SK-N-SH (cell line): ENCODE results near the gene CA4. TPM values are rescaled to one million over a fixed set of nuclear protein-coding genes. Genes with fewer than 3 reads are reported as not detected.
A peak's percentile ranks its signal among the peaks of the same experiment; 100 is the strongest.

Experiments
- CHD2 ChIP-seq: fragments of 150-350 bp; IDR thresholded peaks from 2 replicates; pipeline ENCODE4 v1.6.1; 2018; ENCODE audit warnings: low read length; ENCODE audit not compliant: partially characterized antibody
- ELF1 ChIP-seq: IDR thresholded peaks from 2 replicates; pipeline ENCODE4 v1.4.0; 2012
- EP300 ChIP-seq, 2 experiments: IDR thresholded peaks; 2 replicates each; pipeline versions ENCODE4 v1.4.0 to v1.6.1; 2012; ENCODE audit warnings: borderline replicate concordance in 1 of 2, low read depth in 1 of 2, low read length in 1 of 2
- FOXJ3 ChIP-seq: sonication (generic); formaldehyde crosslinking; IDR thresholded peaks from 2 replicates; pipeline ENCODE4 v1.5.1; 2020; ENCODE audit warnings: mild to moderate bottlenecking, missing genetic modification reagents
- FOXM1 ChIP-seq: IDR thresholded peaks from 2 replicates; pipeline ENCODE4 v1.4.0; 2012; ENCODE audit warnings: low read depth, mild to moderate bottlenecking
- MXI1 ChIP-seq: IDR thresholded peaks from 2 replicates; pipeline ENCODE4 v1.6.1; 2012; ENCODE audit warnings: mild to moderate bottlenecking, low read depth, low read length, improper control_type of control experiment
- NFIC ChIP-seq: IDR thresholded peaks from 2 replicates; pipeline ENCODE4 v1.4.0; 2012; ENCODE audit warnings: borderline replicate concordance
- POLR2AphosphoS5 ChIP-seq: IDR thresholded peaks from 2 replicates; pipeline ENCODE4 v1.6.1; 2012; ENCODE audit warnings: low read depth, low read length
- RAD21 ChIP-seq: IDR thresholded peaks from 2 replicates; pipeline ENCODE4 v1.6.1; 2012; ENCODE audit warnings: mild to moderate bottlenecking, low read length
- RCOR1 ChIP-seq: fragments of 150-350 bp; IDR thresholded peaks from 2 replicates; pipeline ENCODE4 v1.6.1; 2017; ENCODE audit warnings: antibody characterized with exemption, low read length
- SIN3A ChIP-seq: IDR thresholded peaks from 2 replicates; pipeline ENCODE4 v1.6.1; 2012; ENCODE audit warnings: low read depth, mild to moderate bottlenecking, low read length, moderate library complexity, borderline replicate concordance
- SMC3 ChIP-seq: IDR thresholded peaks from 2 replicates; pipeline ENCODE4 v1.6.1; 2012; ENCODE audit warnings: low read depth, low read length, improper control_type of control experiment
- ZBTB33 ChIP-seq: IDR thresholded peaks from 2 replicates; pipeline ENCODE4 v1.4.0; 2012; ENCODE audit warnings: low read depth, borderline replicate concordance
- polyA plus RNA-seq, 3 experiments: library from polyadenylated mRNA; depleted of rRNA; stranded (reverse); fragments of >200 nt; gene quantifications; 2 replicates each; pipeline ENCODE4 v1.2.3, GENCODE V29; 2012
- TF ChIP-seq, protein P1 (sequence below): IDR thresholded peaks from 2 replicates; pipeline ENCODE4 v1.4.0; 2012; ENCODE audit warnings: low read depth, borderline replicate concordance
- TF ChIP-seq, protein P2 (sequence below): IDR thresholded peaks from 2 replicates; pipeline ENCODE4 v1.6.1; 2012; ENCODE audit warnings: mild to moderate bottlenecking, low read depth, low read length, moderate library complexity
- TF ChIP-seq, protein P3 (sequence below): IDR thresholded peaks from 2 replicates; pipeline ENCODE4 v1.4.0; 2012; ENCODE audit warnings: low read depth

The CA4 gene
- polyA plus RNA-seq, 1 of the 3 experiments (the other 2 are of a cell fraction), result 0.21 TPM

DNA sequence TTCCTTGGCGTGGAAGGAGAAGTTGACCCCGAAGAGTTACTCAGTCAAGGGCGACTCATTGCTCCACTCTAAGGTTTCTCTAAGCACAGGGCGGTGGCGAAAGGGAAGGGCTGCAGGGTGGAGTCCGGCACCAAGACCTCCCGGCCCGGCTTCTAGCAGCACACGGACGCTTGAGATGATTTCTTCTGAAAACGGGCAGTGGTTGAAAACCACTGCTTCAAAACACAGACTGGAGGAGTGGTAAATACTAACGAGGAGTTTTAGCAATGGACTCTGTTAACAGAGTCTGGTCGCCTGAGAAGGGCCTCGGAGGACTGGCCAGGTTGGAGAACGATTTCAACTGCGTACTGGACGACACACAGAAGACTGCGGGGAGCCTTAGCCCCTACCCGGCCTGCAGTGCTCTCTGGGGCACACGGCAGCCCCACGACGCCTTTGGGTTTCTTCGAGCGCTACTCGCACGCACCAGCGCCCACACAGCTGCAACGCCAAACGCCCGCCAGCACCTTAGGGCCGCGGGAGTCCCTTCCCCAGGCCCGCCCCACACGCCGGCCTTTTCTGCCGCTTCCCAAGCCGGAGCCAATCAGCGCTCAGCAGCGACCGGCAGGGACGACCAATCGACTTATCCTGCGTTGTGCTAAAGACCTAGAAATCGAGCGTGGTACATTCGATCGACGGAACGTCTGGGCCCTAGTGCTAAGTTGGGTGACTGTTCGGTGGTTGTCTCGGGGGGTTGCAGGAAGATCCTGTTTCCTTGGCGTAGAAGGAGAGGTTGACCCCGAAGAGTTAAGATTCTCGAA is 14.4 kb upstream of the CA4 start (continued):
- TF ChIP-seq, protein P1, sequence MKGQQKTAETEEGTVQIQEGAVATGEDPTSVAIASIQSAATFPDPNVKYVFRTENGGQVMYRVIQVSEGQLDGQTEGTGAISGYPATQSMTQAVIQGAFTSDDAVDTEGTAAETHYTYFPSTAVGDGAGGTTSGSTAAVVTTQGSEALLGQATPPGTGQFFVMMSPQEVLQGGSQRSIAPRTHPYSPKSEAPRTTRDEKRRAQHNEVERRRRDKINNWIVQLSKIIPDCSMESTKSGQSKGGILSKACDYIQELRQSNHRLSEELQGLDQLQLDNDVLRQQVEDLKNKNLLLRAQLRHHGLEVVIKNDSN, result no peak
- TF ChIP-seq EP300 (IDR thresholded peaks at IDR 0.05; ENCODE audit: borderline replicate concordance in 1 of 2, low read depth in 1 of 2, low read length in 1 of 2) (peak in 1 of 2 experiments; percentile 13; a peak in 1 of 4 replicates), RCOR1 (peak; percentile 67; the same call in 1 of the 2 replicates), NFIC (no peak), ELF1 (peak; percentile 61; the same call in 1 of the 2 replicates), CHD2 (peak; percentile 94), SMC3 (no peak), RAD21 (no peak), POLR2AphosphoS5 (peak; percentile 96), FOXM1 (no peak), MXI1 (peak; percentile 92), FOXJ3 (peak; percentile 13; the same call in 1 of the 2 replicates), ZBTB33 (no peak), SIN3A (peak; percentile 95; the same call in 1 of the 2 replicates)
- TF ChIP-seq, protein P2, sequence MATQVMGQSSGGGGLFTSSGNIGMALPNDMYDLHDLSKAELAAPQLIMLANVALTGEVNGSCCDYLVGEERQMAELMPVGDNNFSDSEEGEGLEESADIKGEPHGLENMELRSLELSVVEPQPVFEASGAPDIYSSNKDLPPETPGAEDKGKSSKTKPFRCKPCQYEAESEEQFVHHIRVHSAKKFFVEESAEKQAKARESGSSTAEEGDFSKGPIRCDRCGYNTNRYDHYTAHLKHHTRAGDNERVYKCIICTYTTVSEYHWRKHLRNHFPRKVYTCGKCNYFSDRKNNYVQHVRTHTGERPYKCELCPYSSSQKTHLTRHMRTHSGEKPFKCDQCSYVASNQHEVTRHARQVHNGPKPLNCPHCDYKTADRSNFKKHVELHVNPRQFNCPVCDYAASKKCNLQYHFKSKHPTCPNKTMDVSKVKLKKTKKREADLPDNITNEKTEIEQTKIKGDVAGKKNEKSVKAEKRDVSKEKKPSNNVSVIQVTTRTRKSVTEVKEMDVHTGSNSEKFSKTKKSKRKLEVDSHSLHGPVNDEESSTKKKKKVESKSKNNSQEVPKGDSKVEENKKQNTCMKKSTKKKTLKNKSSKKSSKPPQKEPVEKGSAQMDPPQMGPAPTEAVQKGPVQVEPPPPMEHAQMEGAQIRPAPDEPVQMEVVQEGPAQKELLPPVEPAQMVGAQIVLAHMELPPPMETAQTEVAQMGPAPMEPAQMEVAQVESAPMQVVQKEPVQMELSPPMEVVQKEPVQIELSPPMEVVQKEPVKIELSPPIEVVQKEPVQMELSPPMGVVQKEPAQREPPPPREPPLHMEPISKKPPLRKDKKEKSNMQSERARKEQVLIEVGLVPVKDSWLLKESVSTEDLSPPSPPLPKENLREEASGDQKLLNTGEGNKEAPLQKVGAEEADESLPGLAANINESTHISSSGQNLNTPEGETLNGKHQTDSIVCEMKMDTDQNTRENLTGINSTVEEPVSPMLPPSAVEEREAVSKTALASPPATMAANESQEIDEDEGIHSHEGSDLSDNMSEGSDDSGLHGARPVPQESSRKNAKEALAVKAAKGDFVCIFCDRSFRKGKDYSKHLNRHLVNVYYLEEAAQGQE, result peak; percentile 67
- TF ChIP-seq, protein P3, sequence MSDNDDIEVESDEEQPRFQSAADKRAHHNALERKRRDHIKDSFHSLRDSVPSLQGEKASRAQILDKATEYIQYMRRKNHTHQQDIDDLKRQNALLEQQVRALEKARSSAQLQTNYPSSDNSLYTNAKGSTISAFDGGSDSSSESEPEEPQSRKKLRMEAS, result peak; percentile 96
